Bronchial smooth muscle cell (primary cell): ENCODE data around the gene ANAPC4. TPM values are rescaled to one million over a fixed set of nuclear protein-coding genes. Genes with fewer than 3 reads are reported as not detected.

Experiments
- total RNA-seq: library from RNA; depleted of rRNA; stranded (reverse); fragments of >200 nt; gene quantifications from 2 replicates; pipeline ENCODE4 v1.2.1, GENCODE V29; 2014

The ANAPC4 gene, protein sequence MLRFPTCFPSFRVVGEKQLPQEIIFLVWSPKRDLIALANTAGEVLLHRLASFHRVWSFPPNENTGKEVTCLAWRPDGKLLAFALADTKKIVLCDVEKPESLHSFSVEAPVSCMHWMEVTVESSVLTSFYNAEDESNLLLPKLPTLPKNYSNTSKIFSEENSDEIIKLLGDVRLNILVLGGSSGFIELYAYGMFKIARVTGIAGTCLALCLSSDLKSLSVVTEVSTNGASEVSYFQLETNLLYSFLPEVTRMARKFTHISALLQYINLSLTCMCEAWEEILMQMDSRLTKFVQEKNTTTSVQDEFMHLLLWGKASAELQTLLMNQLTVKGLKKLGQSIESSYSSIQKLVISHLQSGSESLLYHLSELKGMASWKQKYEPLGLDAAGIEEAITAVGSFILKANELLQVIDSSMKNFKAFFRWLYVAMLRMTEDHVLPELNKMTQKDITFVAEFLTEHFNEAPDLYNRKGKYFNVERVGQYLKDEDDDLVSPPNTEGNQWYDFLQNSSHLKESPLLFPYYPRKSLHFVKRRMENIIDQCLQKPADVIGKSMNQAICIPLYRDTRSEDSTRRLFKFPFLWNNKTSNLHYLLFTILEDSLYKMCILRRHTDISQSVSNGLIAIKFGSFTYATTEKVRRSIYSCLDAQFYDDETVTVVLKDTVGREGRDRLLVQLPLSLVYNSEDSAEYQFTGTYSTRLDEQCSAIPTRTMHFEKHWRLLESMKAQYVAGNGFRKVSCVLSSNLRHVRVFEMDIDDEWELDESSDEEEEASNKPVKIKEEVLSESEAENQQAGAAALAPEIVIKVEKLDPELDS
- 17.4 and 23.0 TPM in 2 replicates for total RNA-seq

DNA sequence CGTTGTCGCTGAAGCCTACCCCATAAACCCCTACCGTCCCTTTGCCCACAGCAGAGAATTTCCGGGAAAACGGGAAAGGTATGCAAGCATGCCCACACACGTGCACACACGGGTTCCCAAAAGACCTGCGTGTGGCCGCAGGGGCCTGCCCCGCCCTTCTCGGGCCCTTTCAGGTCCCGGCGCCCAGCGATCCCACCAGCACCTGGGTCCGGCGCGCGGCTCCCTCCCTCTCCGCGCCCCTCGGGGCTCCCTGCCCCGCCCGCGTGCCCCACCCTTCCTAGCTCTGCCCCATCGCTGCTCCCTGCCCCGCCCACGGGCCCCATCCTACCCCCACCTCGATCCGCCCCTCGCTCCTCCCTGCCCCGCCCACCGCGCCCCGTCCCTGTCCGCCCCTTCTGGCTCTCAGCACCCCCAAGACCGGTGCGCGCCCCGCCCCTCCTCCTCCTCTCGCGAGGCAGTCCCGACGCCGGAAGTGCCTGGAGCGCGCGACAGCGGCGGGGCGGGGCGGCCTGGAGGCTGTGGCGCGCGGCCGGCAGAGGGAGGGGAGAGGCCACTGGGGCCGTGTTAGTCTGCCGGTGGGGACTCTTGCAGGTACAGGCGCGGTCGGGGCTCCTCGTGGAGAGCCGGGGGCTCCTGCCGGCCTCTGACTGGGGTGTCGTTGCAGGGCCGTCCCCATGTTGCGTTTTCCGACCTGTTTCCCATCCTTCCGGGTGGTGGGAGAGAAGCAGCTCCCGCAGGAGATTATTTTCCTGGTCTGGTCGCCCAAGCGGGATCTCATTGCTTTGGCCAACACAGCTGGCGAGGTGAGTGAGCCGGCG lies at the start of gene ANAPC4:
Gene ANAPC4 (plus strand): TSS at position 510 of the 818 bp plus-strand sequence. CDS start 165 bp downstream, at position 675.

Other genes with a start within 250 kb of the ANAPC4 start
- 6.6 and 8.0 TPM in 2 replicates for gene SEPSECS, start 216.8 kb upstream of the ANAPC4 start, total RNA-seq
- 10.6 and 21.1 TPM in 2 replicates for gene PI4K2B, start 143.2 kb upstream of the ANAPC4 start, total RNA-seq
- 8.4 and 8.7 TPM in 2 replicates for gene ZCCHC4, start 64.5 kb upstream of the ANAPC4 start, total RNA-seq